ENCODE measurements around the gene ANTXR1. TPM values are rescaled to one million over a fixed set of nuclear protein-coding genes. Genes with fewer than 3 reads are reported as not detected.

Gene ANTXR1
- total and polyA plus RNA-seq, 2 of the 8 experiments (the other 6 are each of a cell fraction or from before 2014, with no cell fraction given), result 15.8 to 44.3 TPM

DNA sequence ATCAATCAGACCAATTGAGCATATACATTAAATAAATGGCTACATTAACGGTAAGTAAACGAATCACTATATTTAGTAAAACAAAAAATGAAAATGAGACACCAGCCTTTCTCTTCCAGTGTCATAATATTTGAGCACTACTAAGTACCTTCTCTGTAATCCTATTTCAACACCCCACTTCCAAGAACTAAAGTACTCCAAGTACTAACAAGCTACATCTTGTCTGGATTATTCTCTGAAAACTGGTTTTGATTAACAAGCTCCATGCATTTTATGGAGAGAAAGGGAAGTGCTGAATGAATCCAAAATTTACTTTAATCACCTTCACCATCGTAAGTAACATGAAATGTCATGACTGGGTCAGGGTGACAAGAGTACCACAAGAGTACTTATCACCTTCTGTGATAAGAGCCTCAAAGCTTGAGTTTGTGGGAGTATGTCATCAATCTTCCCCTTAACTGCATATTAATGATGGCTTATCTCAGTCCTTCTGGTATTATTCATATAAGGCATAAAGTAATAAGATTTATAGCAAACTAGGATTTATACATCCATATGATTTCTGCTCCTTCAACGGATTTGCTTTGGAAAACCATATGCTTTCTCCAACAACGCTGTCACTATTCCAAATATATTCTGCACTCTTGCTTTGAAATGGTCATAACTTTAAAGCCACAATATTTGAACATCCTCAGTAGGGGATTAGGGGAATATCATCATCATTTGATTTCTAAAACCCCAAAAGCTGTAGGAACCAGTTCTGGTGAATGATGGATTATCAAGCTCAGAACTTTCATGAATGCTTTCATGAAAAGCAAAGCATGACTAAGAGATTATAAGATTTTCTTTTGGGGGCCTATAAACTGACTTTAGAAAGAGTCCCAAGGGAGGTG lies 127.0 kb downstream of the ANTXR1 start (continued):
- TF ChIP-seq BRCA1 (IDR thresholded peaks at IDR 0.05; ENCODE audit: low read depth, low read length) (no peak), KDM4A (IDR thresholded peaks at IDR 0.05; ENCODE audit: low read depth, low read length, severe bottlenecking) (no peak), FOSL1 (IDR thresholded peaks at IDR 0.05; ENCODE audit: insufficient read depth, low read depth, low read length) (no peak), CTBP2 (IDR thresholded peaks at IDR 0.05; ENCODE audit: borderline replicate concordance, insufficient read depth, insufficient read length, low read length) (no peak), SUZ12 (IDR thresholded peaks at IDR 0.05; ENCODE audit: low read length) (no peak), SP1 (IDR thresholded peaks at IDR 0.05; ENCODE audit: low read depth, low read length) (no peak), CEBPB (IDR thresholded peaks at IDR 0.05; ENCODE audit: low read depth, low read length) (no peak), CHD2 (IDR thresholded peaks at IDR 0.05; ENCODE audit: low read length) (no peak)

Data from H1 (cell line).